Small intestine (tissue), 7 donors: Measurements from ENCODE around the gene AKT3. TPM values are rescaled to one million over a fixed set of nuclear protein-coding genes. Genes with fewer than 3 reads are reported as not detected.

ENCODE experiments used
- DNase-seq, 2 donors: peaks; one replicate each; pipeline versions ENCODE4 v3.0.0 to v3.0.0-alpha.2; 2013
- FAIRE-seq: peaks from 2 replicates; lab custom pipeline; 2012; peaks lifted over from hg19 to GRCh38; lab: Jason Lieb, UNC
- H3K27ac ChIP-seq, 3 donors: one replicate each; pipeline ENCODE4 v1.5.1; 2013; ENCODE audit warnings: low read length in 2 of 3, mild to moderate bottlenecking in 2 of 3, control low read depth in 1 of 3, inconsistent platforms in 1 of 3, low read depth in 1 of 3, moderate library complexity in 1 of 3
- H3K27me3 ChIP-seq, 3 donors: one replicate each; pipeline ENCODE4 v1.6.1; 2013; ENCODE audit warnings: low read length in 3 of 3, inconsistent platforms in 1 of 3; ENCODE audit not compliant: control insufficient read depth in 3 of 3, insufficient read depth in 3 of 3
- H3K36me3 ChIP-seq, 3 donors: one replicate each; pipeline ENCODE4 v1.6.1; 2013; ENCODE audit warnings: low read length in 3 of 3, inconsistent platforms in 1 of 3, low read depth in 1 of 3, mild to moderate bottlenecking in 1 of 3, moderate library complexity in 1 of 3; ENCODE audit not compliant: control insufficient read depth in 3 of 3, insufficient read depth in 2 of 3
- H3K4me1 ChIP-seq, 3 donors: one replicate each; pipeline ENCODE4 v1.6.1; 2013; ENCODE audit warnings: low read length in 2 of 3, inconsistent platforms in 1 of 3, low read depth in 1 of 3, mild to moderate bottlenecking in 1 of 3, moderate library complexity in 1 of 3; ENCODE audit not compliant: control insufficient read depth in 3 of 3, insufficient read depth in 2 of 3
- H3K4me3 ChIP-seq, 3 donors: one replicate each; pipeline ENCODE4 v1.5.1; 2013; ENCODE audit warnings: low read length in 3 of 3, control low read depth in 1 of 3, inconsistent platforms in 1 of 3, low read depth in 1 of 3, mild to moderate bottlenecking in 1 of 3, moderate library complexity in 1 of 3
- H3K9me3 ChIP-seq, 2 donors: one replicate each; pipeline ENCODE4 v1.6.1; 2013; ENCODE audit warnings: low read depth in 1 of 2, low read length in 1 of 2; ENCODE audit not compliant: control insufficient read depth in 2 of 2, insufficient read depth in 1 of 2
- WGBS, 3 donors: extraction: QIAGEN DNeasy Blood & Tissue Kit; methylation state at CpG; one replicate each; pipeline ENCODE4 v1.1.7; 2013; 5-methylcytosine and 5-hydroxymethylcytosine counted together
- polyA plus RNA-seq, 4 donors: library from polyadenylated mRNA; stranded (reverse) in 3 of 4; unstranded in 1 of 4; fragments of 200-250 nt in 3 of 4; fragments of 120-200 nt in 1 of 4; gene quantifications; one replicate each; pipeline versions ENCODE4 v1.2.1 to v1.2.3, GENCODE V29; 2013
- donor health status: healthy with polysubstance abuse.
- donor health status: control.
- donor health status: control.
- donor health status: Bipolar disorder and iron deficiency.
- donor health status: healthy.

Gene AKT3
- polyA plus RNA-seq, 4 donors = 0.45 to 8.6 (median 3.6) TPM

GRCh38 chr1:243725846-243726245 is 124.2 kb downstream of the AKT3 start:
- peaks cover 0 to 4% of the 10 kb centered on the region in 2 donors for H3K9me3 ChIP-seq
- WGBS, 3 donors = 88 to 95% (median 94%) methylated on average over 3 of the region's 3 CpGs
- H3K27ac ChIP-seq = no peak overlapping the region
- H3K36me3 ChIP-seq = peaks cover 0 to 3% (median 0%) of the 10 kb centered on the region in 3 donors
- no peaks in the 10 kb centered on the region for H3K27me3 ChIP-seq
- no peak overlapping the region for H3K4me3 ChIP-seq
- no peaks in the 10 kb centered on the region for H3K4me1 ChIP-seq
- DNase-seq (no peak), FAIRE-seq (no peak)

- WGBS, 3 donors = 72 to 81% (median 76%) methylated on average over 3 of the region's 3 CpGs
- Histone ChIP-seq H3K36me3 (peaks cover 0 to 2% (median 0%) of the 10 kb centered on the region in 3 donors), H3K27me3 (no peaks in the 10 kb centered on the region), H3K4me3 (no peak overlapping the region), H3K27ac (no peak overlapping the region), H3K9me3 (peaks cover 0 to 3% of the 10 kb centered on the region in 2 donors), H3K4me1 (no peaks in the 10 kb centered on the region)
- no peak for DNase-seq
- FAIRE-seq = no peak
Observed at GRCh38 chr1:243725075-243725474, 125.0 kb downstream of the AKT3 start.

GRCh38 chr1:243723458-243724043 is 126.5 kb downstream of the AKT3 start:
- DNase-seq (no peak), FAIRE-seq (no peak)
- H3K4me3 ChIP-seq = no peak overlapping the region
- H3K9me3 ChIP-seq = no peaks in the 10 kb centered on the region
- no peaks in the 10 kb centered on the region for H3K4me1 ChIP-seq
- H3K27ac ChIP-seq = no peak overlapping the region
- WGBS, 3 donors = 81 to 87% (median 82%) methylated on average over 3 of the region's 3 CpGs
- no peaks in the 10 kb centered on the region for H3K36me3 ChIP-seq
- H3K27me3 ChIP-seq = no peaks in the 10 kb centered on the region

- no peak for DNase-seq
- no peak for FAIRE-seq
- H3K4me1 ChIP-seq = no peaks in the 10 kb centered on the region
Observed at GRCh38 chr1:243723050-243723449, 127.0 kb downstream of the AKT3 start.

GRCh38 chr1:243719476-243719875 is 130.6 kb downstream of the AKT3 start:
- Histone ChIP-seq H3K4me3 (no peak overlapping the region), H3K9me3 (no peaks in the 10 kb centered on the region), H3K4me1 (no peaks in the 10 kb centered on the region), H3K27me3 (no peaks in the 10 kb centered on the region), H3K36me3 (no peaks in the 10 kb centered on the region), H3K27ac (no peak overlapping the region)
- no peak for DNase-seq
- no peak for FAIRE-seq
- 94 to 97% (median 94%) methylated on average over 2 of the region's 2 CpGs for WGBS, 3 donors

More at GRCh38 chr1:243723050-243723449, 127.0 kb downstream of the AKT3 start:
- no peak overlapping the region for H3K27ac ChIP-seq
- H3K27me3 ChIP-seq = no peaks in the 10 kb centered on the region
- no peaks in the 10 kb centered on the region for H3K36me3 ChIP-seq
- H3K9me3 ChIP-seq = no peaks in the 10 kb centered on the region
- WGBS, 3 donors = 73 to 87% (median 86%) methylated on average over 3 of the region's 3 CpGs
- no peak overlapping the region for H3K4me3 ChIP-seq

- H3K27me3 ChIP-seq = no peaks in the 10 kb centered on the region
- no peaks in the 10 kb centered on the region for H3K4me1 ChIP-seq
- FAIRE-seq = no peak
- no peak for DNase-seq
- WGBS, 3 donors = 87 to 100% (median 96%) methylated on average over 1 of the region's 1 CpG
- no peak overlapping the region for H3K27ac ChIP-seq
- H3K9me3 ChIP-seq = no peaks in the 10 kb centered on the region
- H3K4me3 ChIP-seq = no peak overlapping the region
- no peaks in the 10 kb centered on the region for H3K36me3 ChIP-seq
Observed at GRCh38 chr1:243718893-243719292, 131.2 kb downstream of the AKT3 start.

GRCh38 chr1:243718022-243718421 is 132.0 kb downstream of the AKT3 start:
- no peaks in the 10 kb centered on the region for H3K4me1 ChIP-seq
- FAIRE-seq = no peak
- WGBS, 3 donors = 93 to 100% (median 97%) methylated on average over 2 of the region's 2 CpGs

GRCh38 chr1:243716906-243717305 is 133.1 kb downstream of the AKT3 start:
- FAIRE-seq (no peak), DNase-seq (no peak)
- no peaks in the 10 kb centered on the region for H3K9me3 ChIP-seq
- H3K4me3 ChIP-seq = no peak overlapping the region
- no peaks in the 10 kb centered on the region for H3K36me3 ChIP-seq
- no peaks in the 10 kb centered on the region for H3K4me1 ChIP-seq
- no peaks in the 10 kb centered on the region for H3K27me3 ChIP-seq
- 84 to 92% (median 90%) methylated on average over 1 of the region's 1 CpG for WGBS, 3 donors
- H3K27ac ChIP-seq = no peak overlapping the region

More at GRCh38 chr1:243718022-243718421, 132.0 kb downstream of the AKT3 start:
- H3K27me3 ChIP-seq = no peaks in the 10 kb centered on the region
- H3K9me3 ChIP-seq = no peaks in the 10 kb centered on the region
- no peaks in the 10 kb centered on the region for H3K36me3 ChIP-seq
- H3K27ac ChIP-seq = no peak overlapping the region
- no peak overlapping the region for H3K4me3 ChIP-seq
- no peak for DNase-seq

GRCh38 chr1:243715285-243715684 is 134.8 kb downstream of the AKT3 start:
- WGBS, 3 donors = 75 to 91% (median 83%) methylated on average over 3 of the region's 3 CpGs
- no peaks in the 10 kb centered on the region for H3K27me3 ChIP-seq
- FAIRE-seq = no peak

More at GRCh38 chr1:243715285-243715684, 134.8 kb downstream of the AKT3 start:
- no peak for DNase-seq
- no peak overlapping the region for H3K27ac ChIP-seq
- H3K4me1 ChIP-seq = no peaks in the 10 kb centered on the region
- no peaks in the 10 kb centered on the region for H3K36me3 ChIP-seq
- no peaks in the 10 kb centered on the region for H3K9me3 ChIP-seq
- no peak overlapping the region for H3K4me3 ChIP-seq
